SK-N-SH (cell line): ENCODE data around the gene SPANXN4.

Experiments
- NFIC ChIP-seq: IDR thresholded peaks from 2 replicates; pipeline ENCODE4 v1.4.0; 2012; ENCODE audit warnings: borderline replicate concordance
- YY1 ChIP-seq: IDR thresholded peaks from 2 replicates; pipeline ENCODE4 v1.4.0; 2012; ENCODE audit warnings: low read depth, mild to moderate bottlenecking
- TF ChIP-seq, protein P1 (sequence below): fragments of 200-600 bp; sonication (generic); IDR thresholded peaks from 2 replicates; pipeline ENCODE4 v1.6.1; 2017; ENCODE audit warnings: antibody characterized with exemption, mild to moderate bottlenecking, moderate library complexity

DNA sequence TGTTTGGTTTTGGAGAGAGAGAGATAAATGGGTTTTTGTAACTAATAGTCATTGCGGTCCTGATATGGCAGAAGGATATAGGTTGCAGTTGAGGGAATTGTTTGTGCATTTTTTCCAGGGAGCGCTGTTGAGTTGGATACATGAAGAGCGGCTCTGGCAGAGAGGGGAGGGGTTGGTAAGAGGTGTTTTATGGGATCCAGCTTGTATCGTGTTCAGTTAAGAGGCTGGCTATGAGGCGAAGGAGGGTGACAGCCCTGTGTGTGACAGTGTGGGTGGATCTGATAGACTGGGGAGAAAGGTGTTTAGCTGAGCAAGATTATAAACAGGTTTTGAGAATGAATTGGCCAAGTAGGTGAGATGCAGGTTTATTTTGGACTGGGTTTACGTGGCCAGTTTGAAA lies 1.5 kb downstream of the SPANXN4 start:
- TF ChIP-seq NFIC, result no peak
- TF ChIP-seq YY1, result no peak
- TF ChIP-seq, protein P1, sequence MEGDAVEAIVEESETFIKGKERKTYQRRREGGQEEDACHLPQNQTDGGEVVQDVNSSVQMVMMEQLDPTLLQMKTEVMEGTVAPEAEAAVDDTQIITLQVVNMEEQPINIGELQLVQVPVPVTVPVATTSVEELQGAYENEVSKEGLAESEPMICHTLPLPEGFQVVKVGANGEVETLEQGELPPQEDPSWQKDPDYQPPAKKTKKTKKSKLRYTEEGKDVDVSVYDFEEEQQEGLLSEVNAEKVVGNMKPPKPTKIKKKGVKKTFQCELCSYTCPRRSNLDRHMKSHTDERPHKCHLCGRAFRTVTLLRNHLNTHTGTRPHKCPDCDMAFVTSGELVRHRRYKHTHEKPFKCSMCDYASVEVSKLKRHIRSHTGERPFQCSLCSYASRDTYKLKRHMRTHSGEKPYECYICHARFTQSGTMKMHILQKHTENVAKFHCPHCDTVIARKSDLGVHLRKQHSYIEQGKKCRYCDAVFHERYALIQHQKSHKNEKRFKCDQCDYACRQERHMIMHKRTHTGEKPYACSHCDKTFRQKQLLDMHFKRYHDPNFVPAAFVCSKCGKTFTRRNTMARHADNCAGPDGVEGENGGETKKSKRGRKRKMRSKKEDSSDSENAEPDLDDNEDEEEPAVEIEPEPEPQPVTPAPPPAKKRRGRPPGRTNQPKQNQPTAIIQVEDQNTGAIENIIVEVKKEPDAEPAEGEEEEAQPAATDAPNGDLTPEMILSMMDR, result no peak
